Gastroesophageal sphincter (tissue), 3 donors: ENCODE data around the gene MAT2A.

Experiments
- CTCF ChIP-seq, 4 experiments: fragments of 200-600 bp in 2 of 4; fragments of 450-650 bp in 2 of 4; sonication (generic) in 1 of 4; IDR thresholded peaks; one replicate each; pipeline ENCODE4 v1.5.1; 2017 to 2019; ENCODE audit warnings: antibody characterized with exemption in 4 of 4, mild to moderate bottlenecking in 2 of 4, moderate library complexity in 2 of 4
- EP300 ChIP-seq: sonication (generic); formaldehyde crosslinking; IDR thresholded peaks from one replicate; pipeline ENCODE4 v1.6.1; 2017; ENCODE audit warnings: antibody characterized with exemption, mild to moderate bottlenecking
- POLR2A ChIP-seq, 2 donors: fragments of 450-650 bp; IDR thresholded peaks; one replicate each; pipeline ENCODE4 v1.6.1; 2017; ENCODE audit warnings: antibody characterized with exemption in 2 of 2, mild to moderate bottlenecking in 2 of 2, moderate library complexity in 1 of 2
- POLR2AphosphoS5 ChIP-seq: sonication (generic); formaldehyde crosslinking; IDR thresholded peaks from one replicate; pipeline ENCODE4 v1.6.1; 2017; ENCODE audit warnings: antibody characterized with exemption

- TF ChIP-seq POLR2AphosphoS5 = no peak
- TF ChIP-seq CTCF (IDR thresholded peaks at IDR 0.05) = no peak
- TF ChIP-seq POLR2A (IDR thresholded peaks at IDR 0.05) = no peak
- TF ChIP-seq EP300 = no peak
These were observed 4.9 kb upstream of the MAT2A start for GRCh38 chr2:85534099-85534498.
